HepG2 (cell line): ENCODE results near the gene ARL2.
"Not testable (repeated sequence)": the region's sequence is repeated elsewhere in the genome, so short reads cannot be mapped to it uniquely, and the experiment has no call there.

Experiments used
- EZH2 ChIP-seq: conservative IDR thresholded peaks from 2 replicates; pipeline ENCODE4 v1.6.1; 2012; ENCODE audit warnings: mild to moderate bottlenecking, low read depth, low read length, moderate library complexity
- NCOA2 ChIP-seq: sonication (generic); formaldehyde crosslinking; IDR thresholded peaks from 2 replicates; pipeline ENCODE4 v1.8.0; 2022; ENCODE audit warnings: inconsistent platforms
- NR1H2 ChIP-seq: sonication (generic); formaldehyde crosslinking; IDR thresholded peaks from 2 replicates; pipeline ENCODE4 v1.8.1; 2022; ENCODE audit warnings: low read depth, missing genetic modification reagents, borderline replicate concordance
- PLRG1 ChIP-seq: fragments of 450-650 bp; conservative IDR thresholded peaks from 2 replicates; pipeline ENCODE4 v1.6.1; 2016
- PLSCR1 ChIP-seq: sonication (generic); formaldehyde crosslinking; IDR thresholded peaks from 2 replicates; pipeline ENCODE4 v1.5.0; 2020; ENCODE audit warnings: missing genetic modification reagents, mild to moderate bottlenecking, borderline replicate concordance
- SRSF4 ChIP-seq: fragments of 200-400 bp; formaldehyde crosslinking; IDR thresholded peaks from one replicate; pipeline ENCODE4 v1.6.1; 2018; ENCODE audit warnings: mild to moderate bottlenecking, low read depth, low read length, moderate library complexity; ENCODE audit not compliant: poor library complexity, severe bottlenecking
- YY1 ChIP-seq: IDR thresholded peaks from 2 replicates; pipeline ENCODE4 v1.6.1; 2011; ENCODE audit warnings: low read length, low read depth, moderate library complexity, mild to moderate bottlenecking; ENCODE audit not compliant: insufficient read depth, insufficient replicate concordance
- ZNF780A ChIP-seq: sonication (generic); formaldehyde crosslinking; IDR thresholded peaks from 2 replicates; pipeline ENCODE4 v1.8.0; 2022; ENCODE audit warnings: mild to moderate bottlenecking, missing genetic modification reagents, moderate library complexity
- TF ChIP-seq, protein P1 (sequence below), 2 experiments: IDR thresholded peaks; 2 replicates each; pipeline ENCODE4 v1.6.1; 2011 to 2012; ENCODE audit warnings: low read length in 2 of 2, borderline replicate concordance in 1 of 2, low read depth in 1 of 2, mild to moderate bottlenecking in 1 of 2, moderate library complexity in 1 of 2
- TF ChIP-seq, protein P2 (sequence below): sonication (generic); formaldehyde crosslinking; IDR thresholded peaks from 2 replicates; pipeline ENCODE4 v1.5.0; 2020; ENCODE audit warnings: mild to moderate bottlenecking, missing genetic modification reagents, moderate library complexity

- TF ChIP-seq, protein P1, sequence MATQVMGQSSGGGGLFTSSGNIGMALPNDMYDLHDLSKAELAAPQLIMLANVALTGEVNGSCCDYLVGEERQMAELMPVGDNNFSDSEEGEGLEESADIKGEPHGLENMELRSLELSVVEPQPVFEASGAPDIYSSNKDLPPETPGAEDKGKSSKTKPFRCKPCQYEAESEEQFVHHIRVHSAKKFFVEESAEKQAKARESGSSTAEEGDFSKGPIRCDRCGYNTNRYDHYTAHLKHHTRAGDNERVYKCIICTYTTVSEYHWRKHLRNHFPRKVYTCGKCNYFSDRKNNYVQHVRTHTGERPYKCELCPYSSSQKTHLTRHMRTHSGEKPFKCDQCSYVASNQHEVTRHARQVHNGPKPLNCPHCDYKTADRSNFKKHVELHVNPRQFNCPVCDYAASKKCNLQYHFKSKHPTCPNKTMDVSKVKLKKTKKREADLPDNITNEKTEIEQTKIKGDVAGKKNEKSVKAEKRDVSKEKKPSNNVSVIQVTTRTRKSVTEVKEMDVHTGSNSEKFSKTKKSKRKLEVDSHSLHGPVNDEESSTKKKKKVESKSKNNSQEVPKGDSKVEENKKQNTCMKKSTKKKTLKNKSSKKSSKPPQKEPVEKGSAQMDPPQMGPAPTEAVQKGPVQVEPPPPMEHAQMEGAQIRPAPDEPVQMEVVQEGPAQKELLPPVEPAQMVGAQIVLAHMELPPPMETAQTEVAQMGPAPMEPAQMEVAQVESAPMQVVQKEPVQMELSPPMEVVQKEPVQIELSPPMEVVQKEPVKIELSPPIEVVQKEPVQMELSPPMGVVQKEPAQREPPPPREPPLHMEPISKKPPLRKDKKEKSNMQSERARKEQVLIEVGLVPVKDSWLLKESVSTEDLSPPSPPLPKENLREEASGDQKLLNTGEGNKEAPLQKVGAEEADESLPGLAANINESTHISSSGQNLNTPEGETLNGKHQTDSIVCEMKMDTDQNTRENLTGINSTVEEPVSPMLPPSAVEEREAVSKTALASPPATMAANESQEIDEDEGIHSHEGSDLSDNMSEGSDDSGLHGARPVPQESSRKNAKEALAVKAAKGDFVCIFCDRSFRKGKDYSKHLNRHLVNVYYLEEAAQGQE (IDR thresholded peaks at IDR 0.05; ENCODE audit: borderline replicate concordance in 1 of 2, low read depth in 1 of 2, low read length in 2 of 2), result not testable (repeated sequence)
- TF ChIP-seq PLSCR1 (CRISPR knock-in tag); PLRG1; EZH2; SRSF4; NR1H2 (CRISPR knock-in tag); ZNF780A (CRISPR knock-in tag); NCOA2 (CRISPR knock-in tag); YY1: not testable (repeated sequence)
- TF ChIP-seq, protein P2, sequence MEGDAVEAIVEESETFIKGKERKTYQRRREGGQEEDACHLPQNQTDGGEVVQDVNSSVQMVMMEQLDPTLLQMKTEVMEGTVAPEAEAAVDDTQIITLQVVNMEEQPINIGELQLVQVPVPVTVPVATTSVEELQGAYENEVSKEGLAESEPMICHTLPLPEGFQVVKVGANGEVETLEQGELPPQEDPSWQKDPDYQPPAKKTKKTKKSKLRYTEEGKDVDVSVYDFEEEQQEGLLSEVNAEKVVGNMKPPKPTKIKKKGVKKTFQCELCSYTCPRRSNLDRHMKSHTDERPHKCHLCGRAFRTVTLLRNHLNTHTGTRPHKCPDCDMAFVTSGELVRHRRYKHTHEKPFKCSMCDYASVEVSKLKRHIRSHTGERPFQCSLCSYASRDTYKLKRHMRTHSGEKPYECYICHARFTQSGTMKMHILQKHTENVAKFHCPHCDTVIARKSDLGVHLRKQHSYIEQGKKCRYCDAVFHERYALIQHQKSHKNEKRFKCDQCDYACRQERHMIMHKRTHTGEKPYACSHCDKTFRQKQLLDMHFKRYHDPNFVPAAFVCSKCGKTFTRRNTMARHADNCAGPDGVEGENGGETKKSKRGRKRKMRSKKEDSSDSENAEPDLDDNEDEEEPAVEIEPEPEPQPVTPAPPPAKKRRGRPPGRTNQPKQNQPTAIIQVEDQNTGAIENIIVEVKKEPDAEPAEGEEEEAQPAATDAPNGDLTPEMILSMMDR (CRISPR knock-in tag), result not testable (repeated sequence)
Measured at GRCh38 chr11:64983339-64983738, 30.6 kb upstream of the ARL2 start.
